Central memory CD8-positive, alpha-beta T cell (primary cell): ENCODE results near the gene ADGRE3.
"Not testable (repeated sequence)": the region's sequence is repeated elsewhere in the genome, so short reads cannot be mapped to it uniquely, and the experiment has no call there.

Experiments
- ATAC-seq: fragments of 150-1000 bp; cut with Tn5 transposase; replicated peaks from 2 replicates; pipeline ENCODE4 v1.10.0; 2022; ENCODE audit warnings: mild to moderate bottlenecking, moderate FRiP score, moderate number of reproducible peaks; ENCODE audit not compliant: poor library complexity, severe bottlenecking; ENCODE audit errors: extremely low read depth
- DNase-seq, 2 donors: peaks; one replicate each; pipeline ENCODE4 v3.0.0; 2021; ENCODE audit warnings: low spot score in 2 of 2
- H3K27ac Mint-ChIP-seq: one replicate; pipeline ENCODE4 v1.8.0; 2022; ENCODE audit warnings: low read depth, mild to moderate bottlenecking, moderate library complexity, mixed read lengths
- H3K27me3 Mint-ChIP-seq: one replicate; pipeline ENCODE4 v1.8.0; 2022; ENCODE audit warnings: mixed read lengths
- H3K36me3 Mint-ChIP-seq: one replicate; pipeline ENCODE4 v1.8.0; 2022; ENCODE audit warnings: mild to moderate bottlenecking, moderate library complexity, mixed read lengths; ENCODE audit not compliant: insufficient read depth
- H3K4me1 Mint-ChIP-seq: one replicate; pipeline ENCODE4 v1.8.0; 2022; ENCODE audit warnings: mixed read lengths
- H3K4me3 Mint-ChIP-seq: one replicate; pipeline ENCODE4 v1.8.0; 2022; ENCODE audit warnings: mild to moderate bottlenecking, moderate library complexity, mixed read lengths
- H3K9me3 Mint-ChIP-seq: one replicate; pipeline ENCODE4 v1.8.0; 2022; ENCODE audit warnings: mixed read lengths

Gene ADGRE3

GRCh38 chr19:14614099-14614412 lies 60.6 kb downstream of the ADGRE3 start:
- Mint-ChIP-seq H3K36me3 (peaks cover 2% of the 10 kb centered on the region), H3K27ac (no peak overlapping the region), H3K27me3 (peaks cover 24% of the 10 kb centered on the region), H3K9me3 (peaks cover 2% of the 10 kb centered on the region), H3K4me3 (no peak overlapping the region), H3K4me1 (no peaks in the 10 kb centered on the region)
- DNase-seq, result no peak
- peak; percentile 58 for ATAC-seq

- DNase-seq, H3K4me3 Mint-ChIP-seq, H3K9me3 Mint-ChIP-seq, H3K36me3 Mint-ChIP-seq, H3K4me1 Mint-ChIP-seq, H3K27ac Mint-ChIP-seq: not testable (repeated sequence)
- peak; percentile 14 for ATAC-seq
- H3K27me3 Mint-ChIP-seq, result peaks cover 24% of the 10 kb centered on the region
Observed at GRCh38 chr19:14613399-14614098, 61.1 kb downstream of the ADGRE3 start.

GRCh38 chr19:14612657-14613056 lies 62.0 kb downstream of the ADGRE3 start:
- no peaks in the 10 kb centered on the region for H3K36me3 Mint-ChIP-seq
- H3K27ac Mint-ChIP-seq, result no peak overlapping the region
- no peaks in the 10 kb centered on the region for H3K9me3 Mint-ChIP-seq
- H3K27me3 Mint-ChIP-seq, result peaks cover 20% of the 10 kb centered on the region
- no peaks in the 10 kb centered on the region for H3K4me1 Mint-ChIP-seq
- H3K4me3 Mint-ChIP-seq, result no peak overlapping the region
- ATAC-seq (no peak), DNase-seq (no peak)

GRCh38 chr19:14612242-14612641 lies 62.4 kb downstream of the ADGRE3 start:
- not testable (repeated sequence) for ATAC-seq, H3K4me3 Mint-ChIP-seq, H3K9me3 Mint-ChIP-seq, DNase-seq, H3K36me3 Mint-ChIP-seq, H3K27ac Mint-ChIP-seq, H3K4me1 Mint-ChIP-seq
- peaks cover 16% of the 10 kb centered on the region for H3K27me3 Mint-ChIP-seq

- Mint-ChIP-seq H3K9me3 (no peaks in the 10 kb centered on the region), H3K4me3 (no peak overlapping the region), H3K36me3 (no peaks in the 10 kb centered on the region), H3K4me1 (no peaks in the 10 kb centered on the region), H3K27me3 (peaks cover 4% of the 10 kb centered on the region), H3K27ac (no peak overlapping the region)
- DNase-seq (no peak), ATAC-seq (no peak)
Observed at GRCh38 chr19:14611051-14611450, 63.6 kb downstream of the ADGRE3 start.

- Mint-ChIP-seq H3K4me1 (no peaks in the 10 kb centered on the region), H3K36me3 (peaks cover 3% of the 10 kb centered on the region), H3K4me3 (no peak overlapping the region), H3K27me3 (no peaks in the 10 kb centered on the region), H3K27ac (no peak overlapping the region), H3K9me3 (no peaks in the 10 kb centered on the region)
- DNase-seq (no peak), ATAC-seq (no peak)
Observed at GRCh38 chr19:14606627-14607026, 68.0 kb downstream of the ADGRE3 start.

- no peaks in the 10 kb centered on the region for H3K4me1 Mint-ChIP-seq
Observed at GRCh38 chr19:14603990-14604387, 70.7 kb downstream of the ADGRE3 start.

GRCh38 chr19:14599548-14600147 lies 75.0 kb downstream of the ADGRE3 start:
- Mint-ChIP-seq H3K27me3 (peaks cover 3% of the 10 kb centered on the region), H3K36me3 (peaks cover 3% of the 10 kb centered on the region), H3K4me1 (no peaks in the 10 kb centered on the region), H3K9me3 (peaks cover 9% of the 10 kb centered on the region), H3K4me3 (no peak overlapping the region), H3K27ac (no peak overlapping the region)
- DNase-seq (no peak), ATAC-seq (no peak)

More at GRCh38 chr19:14603990-14604387, 70.7 kb downstream of the ADGRE3 start:
- Mint-ChIP-seq H3K4me3 (no peak overlapping the region), H3K27me3 (no peaks in the 10 kb centered on the region), H3K9me3 (no peaks in the 10 kb centered on the region), H3K27ac (no peak overlapping the region), H3K36me3 (peaks cover 3% of the 10 kb centered on the region)
- DNase-seq, result no peak
- ATAC-seq, result no peak

GRCh38 chr19:14595558-14595957 lies 79.1 kb downstream of the ADGRE3 start:
- DNase-seq (no peak), ATAC-seq (no peak)
- Mint-ChIP-seq H3K4me3 (no peak overlapping the region), H3K27ac (no peak overlapping the region), H3K9me3 (peaks cover 9% of the 10 kb centered on the region), H3K36me3 (peaks cover 4% of the 10 kb centered on the region), H3K27me3 (peaks cover 9% of the 10 kb centered on the region), H3K4me1 (no peaks in the 10 kb centered on the region)

GRCh38 chr19:14589433-14589832 lies 85.2 kb downstream of the ADGRE3 start:
- H3K9me3 Mint-ChIP-seq, H3K27ac Mint-ChIP-seq, ATAC-seq, H3K36me3 Mint-ChIP-seq, H3K4me3 Mint-ChIP-seq, DNase-seq, H3K4me1 Mint-ChIP-seq: not testable (repeated sequence)
- H3K27me3 Mint-ChIP-seq, result peaks cover 13% of the 10 kb centered on the region

GRCh38 chr19:14585187-14585586 lies 89.5 kb downstream of the ADGRE3 start:
- not testable (repeated sequence) for H3K4me1 Mint-ChIP-seq, H3K36me3 Mint-ChIP-seq, H3K27me3 Mint-ChIP-seq, H3K27ac Mint-ChIP-seq, H3K4me3 Mint-ChIP-seq, DNase-seq, H3K9me3 Mint-ChIP-seq
- peak; percentile 36 for ATAC-seq

- not testable (repeated sequence) for H3K27ac Mint-ChIP-seq, H3K4me1 Mint-ChIP-seq, H3K27me3 Mint-ChIP-seq, DNase-seq, H3K9me3 Mint-ChIP-seq, H3K36me3 Mint-ChIP-seq, ATAC-seq, H3K4me3 Mint-ChIP-seq
Observed at GRCh38 chr19:14584372-14584771, 90.3 kb downstream of the ADGRE3 start.

GRCh38 chr19:14582894-14583340 lies 91.7 kb downstream of the ADGRE3 start, which contains the start of gene CLEC17A:
TSS of gene CLEC17A (plus strand) at chr19:14583084. CDS start at chr19:14583161, 77 bp downstream.
- Mint-ChIP-seq H3K36me3 (peaks cover 4% of the 10 kb centered on the region), H3K4me1 (no peaks in the 10 kb centered on the region), H3K9me3 (no peaks in the 10 kb centered on the region), H3K27ac (no peak within 1 kb of the TSS), H3K4me3 (peak within 1 kb of the TSS; percentile 42), H3K27me3 (peaks cover 5% of the 10 kb centered on the region)
- no peak for DNase-seq
- no peak for ATAC-seq
